Activated B cell treated with CpG ODN at 0.5 μM for 24 hours (primary cell): ENCODE measurements around the gene LRIG1. TPM values are rescaled to one million over a fixed set of nuclear protein-coding genes. Genes with fewer than 3 reads are reported as not detected.

Experiments
- ATAC-seq: fragments of 200-7000 bp; cut with Tn5 transposase; one replicate; pipeline ENCODE4 v1.10.0; 2021; ENCODE audit warnings: low read depth, mild to moderate bottlenecking, moderate library complexity
- CTCF ChIA-PET: fragments of 350-600 bp; sonication (Branson Sonifier 250); formaldehyde crosslinking; loops from one replicate; lab custom pipeline; 2021; ENCODE audit warnings: antibody characterized with exemption; lab: Charles Lee
- POLR2A ChIA-PET: fragments of 350-600 bp; sonication (Branson Sonifier 250); formaldehyde crosslinking; loops from one replicate; lab custom pipeline; 2021; ENCODE audit warnings: antibody characterized with exemption; lab: Charles Lee
- DNase-seq: peaks from one replicate; pipeline ENCODE4 v3.0.0; 2022
- H3K27ac Mint-ChIP-seq: one replicate; pipeline ENCODE4 v1.8.0; 2020; ENCODE audit warnings: mixed read lengths
- H3K27me3 Mint-ChIP-seq: one replicate; pipeline ENCODE4 v1.8.0; 2021; ENCODE audit warnings: mixed read lengths
- H3K36me3 Mint-ChIP-seq: one replicate; pipeline ENCODE4 v1.8.0; 2021; ENCODE audit warnings: low read depth, mixed read lengths
- H3K4me1 Mint-ChIP-seq: one replicate; pipeline ENCODE4 v1.8.0; 2021; ENCODE audit warnings: mixed read lengths
- H3K4me3 Mint-ChIP-seq: one replicate; pipeline ENCODE4 v1.8.0; 2020; ENCODE audit warnings: mild to moderate bottlenecking, mixed read lengths
- H3K9me3 Mint-ChIP-seq: one replicate; pipeline ENCODE4 v1.8.0; 2020; ENCODE audit warnings: mixed read lengths
- CTCF ChIP-seq: fragments of 200-600 bp; IDR thresholded peaks from one replicate; pipeline ENCODE4 v1.8.0; 2022; ENCODE audit warnings: antibody characterized with exemption, mild to moderate bottlenecking
- intact Hi-C: fragments of 100-400 bp; cut with micrococcal nuclease; formaldehyde crosslinking; loops from one replicate; pipeline ENCODE4 v1.15.1; 2024
- total RNA-seq: library from RNA; stranded (reverse); gene quantifications from 2 replicates; pipeline ENCODE4 v1.2.3, GENCODE V29; 2022

Gene LRIG1
- total RNA-seq, 1 donor from 2014 or later: 9.7 TPM

GRCh38 chr3:66392512-66392911 is 108.3 kb downstream of the LRIG1 start:
- no peak for ATAC-seq
- peak overlapping the region; percentile 85 for H3K27ac Mint-ChIP-seq
- DNase-seq: no peak
- peaks cover 4% of the 10 kb centered on the region for H3K36me3 Mint-ChIP-seq
- H3K4me1 Mint-ChIP-seq: peaks cover 66% of the 10 kb centered on the region
- peak overlapping the region; percentile 24 for H3K4me3 Mint-ChIP-seq
- H3K9me3 Mint-ChIP-seq: no peaks in the 10 kb centered on the region
- no peak for TF ChIP-seq CTCF
- H3K27me3 Mint-ChIP-seq: no peaks in the 10 kb centered on the region
- POLR2A ChIA-PET: no interaction called here
- intact Hi-C loops: no loop called here
- CTCF ChIA-PET: interaction anchor here (0.9 kb wide), 1 partner anchor 15 kb away, joined by 4 read pairs; no protein-coding TSS in a partner anchor

GRCh38 chr3:66390013-66390412 is 110.8 kb downstream of the LRIG1 start:
- intact Hi-C loops: loop anchor here (2.0 kb wide), 1 partner anchor 103 kb away; no protein-coding TSS in a partner anchor
- peak overlapping the region; percentile 36 for H3K27ac Mint-ChIP-seq
- POLR2A ChIA-PET: no interaction called here
- H3K9me3 Mint-ChIP-seq: no peaks in the 10 kb centered on the region
- H3K4me1 Mint-ChIP-seq: peaks cover 87% of the 10 kb centered on the region
- ATAC-seq (no peak), DNase-seq (no peak)
- CTCF ChIA-PET: no interaction called here
- peaks cover 18% of the 10 kb centered on the region for H3K36me3 Mint-ChIP-seq
- H3K4me3 Mint-ChIP-seq: peak overlapping the region; percentile 28
- TF ChIP-seq CTCF: no peak
- H3K27me3 Mint-ChIP-seq: no peaks in the 10 kb centered on the region

- no peak for TF ChIP-seq CTCF
- Mint-ChIP-seq H3K27me3 (no peaks in the 10 kb centered on the region), H3K36me3 (peaks cover 47% of the 10 kb centered on the region), H3K27ac (peak overlapping the region; percentile 89), H3K4me1 (peaks cover 63% of the 10 kb centered on the region), H3K9me3 (no peaks in the 10 kb centered on the region), H3K4me3 (peak overlapping the region; percentile 69)
- DNase-seq: no peak
- ATAC-seq: peak; percentile 76
- intact Hi-C loops: loop anchor here (1.0 to 10.0 kb wide), 8 partner anchors 7 to 1268 kb away; partner anchors contain the start of genes LRIG1, SLC25A26 and SUCLG2
- ChIA-PET CTCF (interaction anchor here (1.5 to 1.6 kb wide), 2 partner anchors 9 to 21 kb away, joined by 5 read pairs; no protein-coding TSS in a partner anchor), POLR2A (interaction anchor here (0.5 to 1.4 kb wide), 4 partner anchors 43 to 111 kb away, joined by 3 to 5 read pairs (median 3); no protein-coding TSS in a partner anchor)
Measured at GRCh38 chr3:66386925-66387650, 113.7 kb downstream of the LRIG1 start.

- ChIA-PET CTCF (interaction anchor here (1.0 to 1.6 kb wide), 4 partner anchors 8 to 436 kb away, joined by 3 to 5 read pairs (median 4); no protein-coding TSS in a partner anchor), POLR2A (interaction anchor here (0.8 to 1.6 kb wide), 5 partner anchors 42 to 196 kb away, joined by 3 to 5 read pairs (median 3); no protein-coding TSS in a partner anchor)
- Mint-ChIP-seq H3K4me1 (peaks cover 58% of the 10 kb centered on the region), H3K36me3 (peaks cover 55% of the 10 kb centered on the region), H3K9me3 (no peaks in the 10 kb centered on the region), H3K27me3 (no peaks in the 10 kb centered on the region), H3K4me3 (peak overlapping the region; percentile 69), H3K27ac (peak overlapping the region; percentile 89)
- intact Hi-C loops: loop anchor here (1.0 to 10.0 kb wide), 8 partner anchors 8 to 1269 kb away; partner anchors contain the start of genes LRIG1, SLC25A26 and SUCLG2
- no peak for TF ChIP-seq CTCF
- DNase-seq (no peak), ATAC-seq (peak; percentile 72)
Measured at GRCh38 chr3:66386011-66386924, 114.6 kb downstream of the LRIG1 start.
